Measurements from ENCODE around the gene FOXP1.

The FOXP1 gene

DNA sequence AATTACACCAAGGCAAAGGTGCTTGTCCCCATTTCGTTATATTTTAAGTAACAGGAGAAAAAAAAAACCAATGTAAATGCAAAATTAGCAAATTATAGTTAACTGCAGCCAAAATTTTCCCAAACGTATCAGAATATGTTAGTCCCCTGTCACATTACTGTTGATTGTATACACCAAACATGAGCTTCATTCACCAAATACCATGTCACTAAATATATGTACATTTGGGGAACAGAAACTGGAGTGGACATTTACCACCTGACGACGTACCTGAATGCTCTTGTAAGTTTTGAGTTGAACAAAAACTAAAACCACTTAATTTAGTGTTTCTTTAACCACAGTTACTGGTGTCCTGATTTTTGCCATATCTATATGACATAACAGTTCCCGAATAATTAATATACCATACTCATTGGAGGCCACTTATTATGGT is 3.3 kb upstream of the FOXP1 start:
- no peak for DNase-seq (ENCODE audit: low read depth in 2 of 2)

GRCh38 chr3:71585887-71586809 is 2.6 kb upstream of the FOXP1 start:
- DNase-seq (ENCODE audit: low read depth in 2 of 2): no peak

GRCh38 chr3:71585131-71585530 is 1.6 kb upstream of the FOXP1 start:
- no peak for DNase-seq (ENCODE audit: low read depth in 2 of 2)

DNA sequence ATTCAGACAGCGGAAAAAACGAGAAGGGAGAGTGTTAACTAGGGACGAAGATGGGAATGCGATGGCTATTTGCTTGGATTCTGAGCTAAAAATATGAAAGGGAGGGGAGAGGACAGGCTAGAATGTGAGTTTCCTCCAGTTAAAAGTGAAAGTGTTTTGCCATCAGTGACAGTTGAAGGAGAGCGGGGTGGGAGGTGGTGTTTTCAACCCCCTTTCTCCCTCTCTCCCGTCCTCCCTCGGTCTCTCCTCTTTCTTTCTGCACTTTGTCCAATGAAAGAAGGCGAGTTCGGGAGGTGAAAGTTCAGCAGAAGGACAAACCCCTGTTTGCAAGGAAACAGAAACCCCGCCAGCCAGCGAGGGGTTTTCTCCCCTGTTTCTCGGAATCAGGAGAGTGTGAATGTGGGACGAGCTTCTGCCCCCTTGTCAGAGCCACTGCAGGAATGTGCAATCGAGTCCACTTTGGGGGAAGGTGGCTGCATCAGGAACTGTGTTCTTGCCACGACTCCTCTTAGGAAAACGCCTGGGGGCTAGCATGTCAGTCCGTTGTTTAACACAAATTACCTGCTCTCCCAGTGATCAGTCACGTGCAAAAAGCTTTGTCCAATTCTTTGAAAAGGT is 975 bp upstream of the FOXP1 start:
- peak in 1 of 2 donors; percentile 29 for DNase-seq (ENCODE audit: low read depth in 2 of 2)

- peak in 1 of 2 donors; percentile 63 for DNase-seq (ENCODE audit: low read depth in 2 of 2)
Observed at GRCh38 chr3:71582612-71583565, 639 bp downstream of the FOXP1 start.

DNA sequence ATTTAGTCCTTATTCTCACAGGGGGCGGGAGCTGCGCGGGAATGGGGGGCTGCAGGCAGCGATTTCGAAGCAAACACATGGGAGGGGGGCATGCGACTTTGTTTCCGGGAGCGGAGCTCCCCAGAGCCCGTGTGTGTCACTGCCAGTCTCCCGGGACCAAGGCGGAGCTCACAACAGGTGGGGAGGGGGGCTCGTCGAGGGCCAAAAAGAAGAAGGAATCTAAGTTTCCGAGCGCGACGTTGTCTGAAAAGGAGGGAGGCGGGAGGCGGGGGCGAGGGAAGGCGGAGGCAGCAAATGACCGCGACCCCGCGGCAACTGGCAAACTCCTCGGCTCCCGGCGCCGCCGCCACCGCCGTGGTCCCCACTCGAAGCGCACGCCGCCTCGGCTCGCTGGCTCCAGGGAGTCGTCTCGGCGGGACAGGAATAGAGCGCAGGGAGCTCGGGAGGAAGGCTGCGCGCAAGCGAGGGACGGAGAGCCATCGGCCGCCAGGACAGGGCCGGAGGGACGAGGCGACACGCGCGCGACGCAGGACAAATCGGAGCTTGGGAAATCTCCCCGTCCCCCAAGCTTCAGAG is 1.4 kb downstream of the FOXP1 start:
- DNase-seq (ENCODE audit: low read depth in 2 of 2): peak in 1 of 2 donors; percentile 27

DNA sequence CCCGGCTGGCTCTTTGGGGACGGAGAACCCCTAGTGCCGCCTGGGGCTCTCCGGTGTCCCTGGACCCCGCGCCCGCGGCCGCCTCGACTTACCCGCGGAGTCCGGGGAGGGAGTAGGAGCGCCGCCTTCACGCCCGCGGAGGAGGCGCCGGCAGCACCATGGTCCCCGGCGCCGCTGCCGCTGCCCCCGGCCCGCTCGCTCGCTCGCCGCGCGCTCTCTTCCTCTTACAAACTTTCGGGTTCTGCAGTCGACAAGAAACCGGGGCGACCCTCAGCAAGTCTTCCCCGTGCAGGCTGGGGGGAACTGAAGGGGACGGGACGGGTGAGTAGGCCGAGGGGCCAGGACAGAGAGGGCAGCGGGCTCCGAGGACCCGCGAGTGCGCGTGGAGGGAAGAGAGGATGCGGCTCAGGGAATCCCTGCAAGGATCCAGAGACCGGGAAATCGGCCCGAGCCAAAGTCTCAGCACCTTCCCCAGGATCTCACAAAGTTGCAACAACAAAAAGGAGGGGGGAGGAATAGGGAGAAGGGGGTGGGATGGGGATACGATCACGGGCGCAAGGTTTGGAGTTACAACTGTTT is 2.0 kb downstream of the FOXP1 start:
- peak in 1 of 2 donors; percentile 15 for DNase-seq (ENCODE audit: low read depth in 2 of 2)

DNA sequence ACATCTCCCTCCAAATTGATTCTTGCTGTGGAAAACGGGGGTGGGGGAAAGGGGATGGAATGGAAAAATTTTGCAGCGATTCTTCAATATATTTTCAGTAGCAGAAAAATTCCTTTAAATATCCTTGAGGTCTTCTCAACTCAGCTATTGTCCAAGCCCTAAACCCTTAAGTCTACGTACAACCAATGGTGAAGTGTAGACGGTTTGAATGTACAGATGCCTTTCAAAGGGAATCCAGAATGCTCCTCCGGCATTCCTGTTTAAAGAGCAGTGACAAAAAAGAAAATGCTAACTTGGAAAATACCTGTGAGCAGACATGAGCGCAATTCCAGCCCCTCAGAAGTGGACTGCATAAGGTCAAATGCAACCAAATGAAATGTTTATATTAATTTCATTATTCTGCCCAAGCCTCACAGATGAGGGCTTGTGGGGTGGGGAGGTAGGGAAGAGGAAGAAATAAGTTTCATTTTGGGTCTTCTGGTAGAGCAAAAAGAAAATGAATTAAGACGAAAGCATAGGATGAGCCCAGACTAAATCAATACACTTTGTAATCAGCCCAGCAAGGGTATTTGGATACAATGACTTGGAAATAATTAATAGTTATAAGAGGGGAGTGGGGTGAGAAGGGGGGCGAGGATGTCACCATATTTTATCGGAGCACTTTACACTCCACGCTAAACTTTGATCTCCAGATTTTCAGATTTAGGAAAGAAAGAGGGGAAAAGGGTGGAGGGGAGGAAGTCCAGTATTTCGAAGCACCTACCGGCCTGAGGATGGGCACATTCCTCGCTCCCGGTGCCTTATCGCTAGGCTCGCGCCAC is 2.7 kb downstream of the FOXP1 start:
- DNase-seq (ENCODE audit: low read depth in 2 of 2): no peak

DNA sequence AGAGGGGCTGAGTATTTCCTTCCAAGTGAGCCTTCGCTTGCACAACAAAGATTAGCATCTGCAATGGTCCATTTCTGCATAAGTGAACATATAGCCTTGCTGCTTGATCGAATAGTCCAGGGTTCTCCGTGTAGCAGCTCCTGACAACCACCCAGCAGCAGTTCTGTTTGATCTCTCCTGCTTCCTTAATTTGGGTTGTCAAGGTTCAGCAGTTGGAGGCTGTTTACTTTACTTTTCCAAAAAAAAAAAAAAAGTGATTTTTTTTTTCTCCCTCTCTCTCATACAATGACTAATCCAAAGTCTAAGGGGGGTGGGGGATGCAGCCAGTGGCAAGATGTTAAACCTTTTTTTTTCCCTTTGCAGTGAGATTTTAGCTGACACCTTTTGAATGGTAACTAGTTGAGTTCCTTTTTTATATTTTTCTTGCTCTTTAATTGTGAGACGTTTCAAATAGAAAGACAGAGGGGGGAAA is 3.6 kb downstream of the FOXP1 start:
- no peak for DNase-seq (ENCODE audit: low read depth in 2 of 2)

- no peak for DNase-seq (ENCODE audit: low read depth in 2 of 2)
Observed at GRCh38 chr3:71579326-71579934, 4.1 kb downstream of the FOXP1 start.

DNA sequence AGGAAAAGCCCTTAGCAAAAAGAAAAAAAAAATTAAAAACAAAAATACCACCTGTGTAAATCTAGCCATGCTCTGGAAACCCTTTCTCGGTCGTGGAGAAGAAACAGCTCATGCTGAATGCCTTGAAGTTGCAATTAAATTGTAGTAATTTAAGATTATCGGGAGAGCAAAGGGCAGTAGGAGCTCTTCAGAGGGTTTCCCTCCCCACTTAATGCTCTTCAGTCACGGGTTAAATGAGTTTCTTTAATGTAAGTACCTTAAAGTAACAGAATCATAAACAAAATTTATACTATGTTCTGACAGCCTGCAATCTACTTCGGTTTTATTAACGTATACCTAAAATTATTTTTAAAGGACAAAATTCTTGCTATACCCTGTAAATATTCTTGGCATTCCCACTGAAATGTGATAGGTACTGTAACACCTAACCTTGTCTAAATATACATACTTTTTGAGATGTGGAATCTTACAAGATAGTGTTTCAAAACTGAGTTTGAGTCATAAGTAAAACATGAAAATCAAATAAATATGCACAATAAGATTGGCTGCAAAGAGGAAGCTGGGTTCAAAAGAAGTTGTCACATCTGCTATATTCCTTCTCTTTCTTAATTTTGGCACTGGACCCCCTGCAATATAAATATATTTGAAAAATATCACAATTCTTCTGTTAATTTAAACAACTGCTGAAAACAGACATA is 5.3 kb downstream of the FOXP1 start:
- DNase-seq (ENCODE audit: low read depth in 2 of 2): no peak

DNA sequence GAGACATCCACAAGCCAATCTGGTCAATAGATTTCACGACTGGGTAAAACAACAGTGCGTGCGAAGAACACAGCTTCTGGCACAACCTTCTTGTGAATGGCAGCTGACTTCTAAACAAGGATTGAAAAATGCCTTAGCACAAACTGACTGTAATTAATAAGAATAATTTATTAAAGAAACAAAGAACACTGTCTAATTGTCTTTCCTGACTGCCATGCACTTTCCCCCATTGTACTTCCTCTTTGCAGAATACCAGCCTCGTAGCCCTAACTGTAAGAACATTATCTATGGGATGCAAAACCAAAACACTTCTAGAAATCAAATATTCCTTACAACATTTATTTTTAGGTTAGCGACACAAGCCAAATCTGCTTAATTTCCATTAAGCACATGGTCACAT is 6.5 kb downstream of the FOXP1 start:
- no peak for DNase-seq (ENCODE audit: low read depth in 2 of 2)

DNA sequence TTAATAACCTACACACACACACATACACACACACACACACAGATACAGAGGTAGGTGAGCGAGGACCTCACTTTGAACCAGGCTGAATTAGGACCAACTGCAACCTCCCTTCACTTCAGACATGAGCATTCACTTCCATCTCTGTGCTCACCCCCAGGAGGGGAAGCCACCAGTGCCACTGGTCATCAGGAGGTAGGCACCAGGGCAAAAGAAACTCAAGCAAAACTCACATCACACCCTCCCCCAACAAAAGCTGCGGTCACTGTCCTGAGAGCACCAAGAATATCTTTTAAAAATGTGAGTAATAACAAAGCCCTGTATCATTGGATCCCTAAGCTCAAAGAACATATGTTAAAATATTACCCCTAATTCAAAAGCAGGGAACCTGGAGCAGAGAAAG is 8.1 kb downstream of the FOXP1 start:
- DNase-seq (ENCODE audit: low read depth in 2 of 2): no peak

DNA sequence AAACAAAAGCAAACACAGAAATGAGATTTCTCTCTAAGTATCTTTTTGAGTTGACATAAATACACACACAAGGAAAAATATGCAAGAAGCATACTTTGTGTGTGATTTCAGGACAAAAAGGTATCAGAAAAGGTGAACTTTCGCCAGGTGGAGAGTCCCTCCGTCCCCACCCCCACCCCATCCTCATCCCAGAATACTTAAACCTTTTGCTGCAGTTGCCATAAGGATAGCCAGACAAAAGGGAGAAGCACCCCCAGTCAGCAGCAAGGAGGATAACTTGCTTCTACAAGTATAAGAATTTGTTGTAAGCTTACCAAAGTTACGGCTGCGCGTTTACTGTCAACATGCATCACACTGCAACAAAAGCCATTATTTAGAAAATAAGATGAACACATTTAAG is 10.3 kb downstream of the FOXP1 start:
- no peak for DNase-seq (ENCODE audit: low read depth in 2 of 2)

- no peak for DNase-seq (ENCODE audit: low read depth in 2 of 2)
Observed at GRCh38 chr3:71570546-71570945, 13.0 kb downstream of the FOXP1 start.

DNA sequence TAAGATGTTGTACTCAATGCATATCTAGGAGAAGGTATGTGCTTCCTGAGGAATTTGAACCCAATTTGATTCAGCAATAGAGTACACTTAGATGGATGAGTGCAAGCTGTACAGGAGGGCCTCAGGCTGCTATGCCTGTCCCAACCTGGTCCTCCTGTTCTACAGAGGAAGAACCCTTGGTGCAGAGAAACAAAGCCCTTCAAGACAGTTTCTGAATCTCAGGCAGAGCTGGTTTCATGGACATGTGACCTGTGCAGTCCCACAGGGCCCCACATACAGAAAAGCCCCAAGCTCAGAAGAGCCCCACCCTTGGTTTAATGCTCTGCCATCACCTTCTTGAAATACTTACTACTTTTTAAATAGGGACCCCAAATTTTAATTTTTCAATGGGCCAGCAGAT is 15.3 kb downstream of the FOXP1 start:
- DNase-seq (ENCODE audit: low read depth in 2 of 2): no peak

- DNase-seq (ENCODE audit: low read depth in 2 of 2): no peak
Observed at GRCh38 chr3:71566776-71567175, 16.8 kb downstream of the FOXP1 start.

GRCh38 chr3:71565976-71566375 is 17.6 kb downstream of the FOXP1 start:
- no peak for DNase-seq (ENCODE audit: low read depth in 2 of 2)

GRCh38 chr3:71565316-71565715 is 18.2 kb downstream of the FOXP1 start:
- DNase-seq (ENCODE audit: low read depth in 2 of 2): no peak
